Thymus (tissue), 14 donors: Measurements from ENCODE around the gene CNTN4. TPM values are rescaled to one million over a fixed set of nuclear protein-coding genes. Genes with fewer than 3 reads are reported as not detected.
A peak's percentile ranks its signal among the peaks of the same experiment; 100 is the strongest.
"Not testable (repeated sequence)": the region's sequence is repeated elsewhere in the genome, so short reads cannot be mapped to it uniquely, and the experiment has no call there.

Source experiments
- DNase-seq, 9 donors: peaks; one replicate each; pipeline ENCODE4 v3.0.0-alpha.2; 2013; ENCODE audit warnings: low spot score in 9 of 9, low read depth in 6 of 9, missing footprints in 1 of 9
- H3K27ac ChIP-seq, 2 donors: one replicate each; pipeline ENCODE4 v1.5.1; 2013; ENCODE audit warnings: control low read depth in 1 of 2, low read depth in 1 of 2, low read length in 1 of 2, mild to moderate bottlenecking in 1 of 2, moderate library complexity in 1 of 2
- H3K27me3 ChIP-seq, 2 donors: one replicate each; pipeline ENCODE4 v1.5.1; 2013; ENCODE audit warnings: low read length in 1 of 2; ENCODE audit not compliant: control insufficient read depth in 2 of 2, insufficient read depth in 1 of 2
- H3K36me3 ChIP-seq, 2 donors: one replicate each; pipeline ENCODE4 v1.5.1; 2013; ENCODE audit warnings: low read length in 1 of 2, mild to moderate bottlenecking in 1 of 2, moderate library complexity in 1 of 2; ENCODE audit not compliant: control insufficient read depth in 2 of 2, insufficient read depth in 2 of 2
- H3K4me1 ChIP-seq, 2 donors: one replicate each; pipeline ENCODE4 v1.5.1; 2013; ENCODE audit warnings: low read length in 2 of 2; ENCODE audit not compliant: control insufficient read depth in 2 of 2, insufficient read depth in 2 of 2
- H3K4me3 ChIP-seq, 2 donors: one replicate each; pipeline ENCODE4 v1.5.1; 2013; ENCODE audit warnings: low read length in 2 of 2, control low read depth in 1 of 2, mild to moderate bottlenecking in 1 of 2
- H3K9me3 ChIP-seq, 2 donors: one replicate each; pipeline ENCODE4 v1.5.1; 2013; ENCODE audit warnings: low read length in 1 of 2, mild to moderate bottlenecking in 1 of 2; ENCODE audit not compliant: control insufficient read depth in 2 of 2, insufficient read depth in 1 of 2
- WGBS: extraction: QIAGEN DNeasy Blood & Tissue Kit; methylation state at CpG from one replicate; pipeline ENCODE4 v1.1.7; 2013; 5-methylcytosine and 5-hydroxymethylcytosine counted together
- long read RNA-seq, 10 donors: transcript quantifications; one replicate each; lab custom pipeline, GENCODE V29; 2026
- polyA plus RNA-seq: library from polyadenylated mRNA; stranded (reverse); fragments of 200-250 nt; gene quantifications from one replicate; pipeline ENCODE4 v1.2.3, GENCODE V29; 2013
- total RNA-seq: library from RNA; stranded (reverse); fragments of 120-200 nt; gene quantifications from one replicate; pipeline ENCODE4 v1.2.4, GENCODE V29; 2013
- donor health status: healthy.

The CNTN4 gene
- total RNA-seq (9.9 TPM), polyA plus RNA-seq (9.4 TPM)
- long read RNA-seq, donor 1 = 0 reads
- long read RNA-seq, donor 2, partial matches to known transcripts = 0 of 1 reads
- long read RNA-seq, donor 2, other reads (novel, unspliced or antisense) = 0 of 1 reads
- long read RNA-seq, donor 3, partial matches to known transcripts = 0 of 1 reads
- long read RNA-seq, donor 3, other reads (novel, unspliced or antisense) = 0 of 1 reads
- long read RNA-seq, donor 4 = 0 reads
- long read RNA-seq, donor 5 = 0 reads
- long read RNA-seq, donor 6, full-length matches to known transcripts = 4 of 4 reads
- long read RNA-seq, donor 6, partial matches to known transcripts = 0 of 4 reads
- long read RNA-seq, donor 6, other reads (novel, unspliced or antisense) = 0 of 4 reads
- long read RNA-seq, donor 7, partial matches to known transcripts = 0 of 1 reads
- long read RNA-seq, donor 7, other reads (novel, unspliced or antisense) = 0 of 1 reads
- long read RNA-seq, donor 8, full-length matches to known transcripts = 1 of 1 reads
- long read RNA-seq, donor 8, partial matches to known transcripts = 0 of 1 reads
- long read RNA-seq, donor 8, other reads (novel, unspliced or antisense) = 0 of 1 reads
- long read RNA-seq, donor 9 = 0 reads
- long read RNA-seq, donor 10 = 0 reads

- Histone ChIP-seq H3K9me3 (no peaks in the 10 kb centered on the region), H3K27me3 (peaks cover 31 to 32% of the 10 kb centered on the region in 2 donors), H3K36me3 (no peaks in the 10 kb centered on the region), H3K27ac (no peak within 1 kb of the TSS), H3K4me3 (peak within 1 kb of the TSS; percentile 31 to 40), H3K4me1 (no peaks in the 10 kb centered on the region)
- DNase-seq = peak in 4 of 9 donors; percentile 10 to 32 (median 25)
- WGBS = 1% methylated on average over 86 of the region's 86 CpGs
These were observed at the start of gene CNTN4 for GRCh38 chr3:2098398-2099027. CNTN4 (plus strand) TSS chr3:2098866.

DNA sequence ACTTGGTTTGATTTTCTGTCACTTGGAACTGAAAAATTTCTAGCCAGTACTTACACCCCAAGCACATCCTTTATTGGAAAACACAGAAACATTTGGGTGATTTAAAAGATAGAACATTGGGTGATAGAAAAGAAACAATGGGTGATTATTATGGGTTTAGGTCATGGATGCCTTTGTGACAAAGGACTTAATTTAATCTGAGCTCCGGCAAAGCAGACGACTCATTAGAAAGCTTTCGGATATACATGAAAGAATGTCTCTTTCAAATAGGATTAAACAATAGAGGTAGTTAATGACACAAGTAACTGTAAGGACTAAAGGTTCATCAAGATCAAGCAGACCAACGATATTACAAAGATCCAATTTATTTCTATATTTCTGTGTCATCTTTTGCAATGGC, 37.3 kb upstream of the CNTN4 start:
- no peak for DNase-seq
- Histone ChIP-seq H3K4me1 (no peaks in the 10 kb centered on the region), H3K36me3 (no peaks in the 10 kb centered on the region), H3K9me3 (no peaks in the 10 kb centered on the region), H3K4me3 (no peak overlapping the region), H3K27ac (no peak overlapping the region), H3K27me3 (no peaks in the 10 kb centered on the region)
- WGBS = 97% methylated on average over 4 of the region's 4 CpGs

- H3K4me1 ChIP-seq = no peaks in the 10 kb centered on the region
- no peaks in the 10 kb centered on the region for H3K36me3 ChIP-seq
- WGBS = 92% methylated on average over 2 of the region's 2 CpGs
- H3K27me3 ChIP-seq = no peaks in the 10 kb centered on the region
- no peak for DNase-seq
- no peak overlapping the region for H3K4me3 ChIP-seq
- no peak overlapping the region for H3K27ac ChIP-seq
- no peaks in the 10 kb centered on the region for H3K9me3 ChIP-seq
These were observed 27.1 kb upstream of the CNTN4 start for GRCh38 chr3:2071531-2071930.

DNA sequence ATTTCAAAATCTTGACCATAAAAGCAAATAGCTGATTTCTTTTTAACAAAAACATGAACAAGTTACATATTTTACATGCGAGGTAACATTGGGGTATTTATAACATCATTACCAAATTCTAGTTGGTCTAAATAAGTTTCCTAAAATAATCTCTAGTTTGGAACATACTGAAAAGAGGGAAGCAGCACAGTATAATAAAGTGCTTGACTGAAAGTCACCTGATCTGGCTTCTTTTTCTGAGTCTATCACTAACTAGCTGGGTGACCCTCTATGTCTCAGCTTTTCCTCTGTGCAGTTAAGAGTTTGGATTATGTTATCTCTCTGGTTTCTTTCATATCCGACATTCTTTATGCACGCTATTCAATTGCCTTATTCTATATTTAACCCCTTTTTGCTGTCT, 19.8 kb upstream of the CNTN4 start:
- 94% methylated on average over 3 of the region's 3 CpGs for WGBS
- Histone ChIP-seq H3K27me3 (no peaks in the 10 kb centered on the region), H3K36me3 (no peaks in the 10 kb centered on the region), H3K27ac (no peak overlapping the region), H3K4me3 (no peak overlapping the region), H3K9me3 (peaks cover 0 to 4% of the 10 kb centered on the region in 2 donors), H3K4me1 (no peaks in the 10 kb centered on the region)
- DNase-seq = no peak

- Histone ChIP-seq H3K27ac (no peak overlapping the region), H3K4me1 (no peaks in the 10 kb centered on the region), H3K9me3 (peaks cover 0 to 4% of the 10 kb centered on the region in 2 donors), H3K27me3 (no peaks in the 10 kb centered on the region), H3K36me3 (no peaks in the 10 kb centered on the region), H3K4me3 (no peak overlapping the region)
- WGBS = 91% methylated on average over 5 of the region's 5 CpGs
- no peak for DNase-seq
These were observed 15.7 kb upstream of the CNTN4 start for GRCh38 chr3:2082871-2083480.

GRCh38 chr3:2083558-2083957, 15.1 kb upstream of the CNTN4 start:
- WGBS = 96% methylated on average over 40 of the region's 40 CpGs
- not testable (repeated sequence) for H3K27ac ChIP-seq, H3K36me3 ChIP-seq, H3K4me3 ChIP-seq, H3K9me3 ChIP-seq, DNase-seq, H3K4me1 ChIP-seq, H3K27me3 ChIP-seq

DNA sequence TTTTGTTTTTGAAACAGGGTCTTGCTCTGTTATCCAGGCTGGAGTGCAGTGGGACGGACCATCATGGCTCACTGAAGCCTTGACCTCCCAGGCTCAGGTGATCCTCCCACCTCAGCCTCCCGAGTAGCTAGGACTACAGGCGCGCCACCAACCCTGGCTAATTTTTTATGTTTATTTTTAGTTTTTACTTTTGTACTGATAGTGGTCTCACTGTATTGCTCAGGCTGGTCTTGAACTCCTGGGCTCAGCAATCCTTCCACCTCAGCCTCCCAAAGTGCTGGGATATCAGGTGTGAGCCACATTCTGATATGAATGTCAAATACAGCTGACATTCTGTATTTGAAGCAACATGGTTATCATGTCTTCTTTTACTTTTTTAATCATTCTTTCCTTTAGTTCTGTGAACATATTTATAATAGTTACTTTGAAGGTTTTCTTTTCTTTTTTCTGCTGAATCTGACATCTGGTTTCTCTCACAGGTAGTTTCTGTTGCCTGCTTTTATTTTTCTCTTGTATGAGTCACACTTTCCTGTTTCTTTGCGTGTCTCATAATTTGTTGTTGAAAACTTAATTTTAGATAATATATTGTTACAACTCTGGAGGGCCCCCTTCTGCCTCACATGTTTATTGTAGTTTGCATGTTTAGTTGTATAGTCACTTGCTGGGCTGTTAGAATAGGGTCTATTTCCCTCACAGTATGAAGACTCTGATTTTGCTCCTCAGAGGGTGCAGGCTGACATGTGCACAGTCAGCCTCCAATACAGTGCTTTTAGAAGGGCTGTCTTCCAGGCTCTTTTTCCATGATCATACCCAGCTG, 8.4 kb upstream of the CNTN4 start:
- H3K27ac ChIP-seq = no peak overlapping the region
- WGBS = 87% methylated on average over 5 of the region's 5 CpGs
- H3K4me1 ChIP-seq = no peaks in the 10 kb centered on the region
- H3K36me3 ChIP-seq = no peaks in the 10 kb centered on the region
- H3K4me3 ChIP-seq = no peak overlapping the region
- no peak for DNase-seq
- no peaks in the 10 kb centered on the region for H3K9me3 ChIP-seq
- H3K27me3 ChIP-seq = no peaks in the 10 kb centered on the region

GRCh38 chr3:2092758-2093157, 5.9 kb upstream of the CNTN4 start:
- no peaks in the 10 kb centered on the region for H3K36me3 ChIP-seq
- H3K27ac ChIP-seq = no peak overlapping the region
- H3K4me3 ChIP-seq = no peak overlapping the region
- no peaks in the 10 kb centered on the region for H3K4me1 ChIP-seq
- WGBS = 83% methylated on average over 4 of the region's 4 CpGs
- peaks cover 4 to 5% of the 10 kb centered on the region in 2 donors for H3K27me3 ChIP-seq
- no peaks in the 10 kb centered on the region for H3K9me3 ChIP-seq
- no peak for DNase-seq
